ENCODE data around the gene MXRA8. TPM values are rescaled to one million over a fixed set of nuclear protein-coding genes. Genes with fewer than 3 reads are reported as not detected.
A peak's percentile ranks its signal among the peaks of the same experiment; 100 is the strongest.
"Not testable (repeated sequence)": the region's sequence is repeated elsewhere in the genome, so short reads cannot be mapped to it uniquely, and the experiment has no call there.

Gene MXRA8
- polyA plus RNA-seq, 3 donors: 193 to 231 (median 215) TPM

- DNase-seq: peak; percentile 92
These were observed 33.6 kb downstream of the MXRA8 start, which contains the start of the genes CPTP and INTS11 for GRCh38 chr1:1324524-1325287. Gene CPTP, plus strand, starts transcription at chr1:1324802. Its CDS starts 2,109 bp downstream, at chr1:1326911. Gene INTS11, minus strand, starts transcription at chr1:1324660. Its CDS starts 52 bp downstream, at chr1:1324608.

DNA sequence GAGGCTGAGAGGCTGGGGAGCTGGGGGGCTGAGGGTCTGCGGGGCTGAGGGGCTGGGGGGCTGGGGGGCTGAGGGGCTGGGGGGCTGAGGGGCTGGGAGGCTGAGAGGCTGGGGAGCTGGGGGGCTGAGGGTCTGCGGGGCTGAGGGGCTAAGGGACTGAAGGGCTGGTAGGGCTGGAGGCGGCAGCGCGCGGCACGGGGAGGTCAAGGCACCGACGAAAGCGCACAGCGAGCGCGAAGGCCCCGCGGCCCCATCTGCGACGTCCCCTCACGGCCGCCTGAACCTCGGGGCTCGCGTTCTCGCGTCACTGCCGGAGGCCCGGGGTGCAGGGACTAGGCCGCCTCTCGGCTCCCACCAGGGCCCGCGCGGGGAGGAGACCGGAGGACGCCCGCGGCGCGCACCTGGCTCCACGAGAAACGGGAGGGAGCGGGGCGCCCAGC lies 34.3 kb downstream of the MXRA8 start:
- DNase-seq: no peak

DNA sequence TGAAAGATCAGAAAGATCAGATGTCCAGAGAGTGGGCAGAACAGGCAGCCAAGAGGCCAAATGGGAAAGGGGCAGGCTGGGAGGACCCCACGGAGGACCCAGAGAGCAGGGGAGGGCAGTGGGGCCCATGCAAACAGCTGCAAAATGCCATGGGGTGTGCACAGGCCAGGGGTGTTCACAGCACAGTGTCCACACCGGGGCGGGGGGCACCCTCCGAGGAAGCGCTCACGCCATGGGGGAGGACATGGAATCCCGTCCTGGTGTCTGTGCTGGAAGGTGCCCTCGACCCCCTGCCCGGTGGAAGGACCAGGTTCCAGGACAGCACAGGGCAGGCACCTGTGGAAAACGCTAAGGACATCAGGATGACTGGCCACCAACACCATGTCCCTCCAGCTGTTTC lies 35.4 kb downstream of the MXRA8 start:
- no peak for DNase-seq

DNA sequence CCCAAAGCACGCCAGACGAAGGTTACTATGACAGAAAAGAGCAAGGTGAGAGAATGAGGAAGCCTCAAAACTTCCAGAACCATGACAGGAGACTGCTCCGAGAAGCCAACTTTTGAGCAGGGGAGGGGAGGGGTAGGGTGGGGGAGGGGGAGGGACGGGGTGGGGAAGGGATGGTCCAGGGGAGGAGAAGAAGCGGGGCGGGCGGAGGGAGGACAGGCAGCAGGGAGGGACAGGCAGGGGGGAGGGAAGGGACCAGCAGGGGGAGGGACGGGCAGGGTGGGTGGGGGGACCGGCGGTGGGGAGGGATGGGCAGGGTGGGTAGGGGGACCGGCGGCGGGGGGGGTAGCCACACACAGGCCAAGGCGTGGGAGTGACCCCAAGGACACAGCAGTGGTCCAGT lies 35.9 kb downstream of the MXRA8 start:
- DNase-seq: no peak

DNA sequence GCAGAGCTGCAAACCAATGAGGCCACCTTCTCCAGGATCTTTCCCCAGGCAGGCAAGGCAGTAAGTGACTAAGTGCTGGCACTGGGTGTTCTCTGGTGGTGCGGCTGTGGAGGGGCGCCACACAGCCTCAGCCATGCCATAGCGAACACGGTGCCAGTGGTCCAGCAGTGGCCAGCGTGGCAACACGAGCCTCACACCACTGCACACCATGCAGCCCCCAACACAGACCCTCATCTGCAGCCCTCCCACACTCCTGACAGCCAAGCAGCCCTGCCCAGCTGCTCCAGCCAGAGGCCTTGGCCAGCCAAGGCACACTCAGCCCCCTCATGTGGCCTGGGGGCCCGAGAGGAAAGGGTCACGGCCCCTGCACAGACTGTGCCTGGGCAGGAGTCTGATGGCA lies 36.9 kb downstream of the MXRA8 start:
- DNase-seq: no peak

DNA sequence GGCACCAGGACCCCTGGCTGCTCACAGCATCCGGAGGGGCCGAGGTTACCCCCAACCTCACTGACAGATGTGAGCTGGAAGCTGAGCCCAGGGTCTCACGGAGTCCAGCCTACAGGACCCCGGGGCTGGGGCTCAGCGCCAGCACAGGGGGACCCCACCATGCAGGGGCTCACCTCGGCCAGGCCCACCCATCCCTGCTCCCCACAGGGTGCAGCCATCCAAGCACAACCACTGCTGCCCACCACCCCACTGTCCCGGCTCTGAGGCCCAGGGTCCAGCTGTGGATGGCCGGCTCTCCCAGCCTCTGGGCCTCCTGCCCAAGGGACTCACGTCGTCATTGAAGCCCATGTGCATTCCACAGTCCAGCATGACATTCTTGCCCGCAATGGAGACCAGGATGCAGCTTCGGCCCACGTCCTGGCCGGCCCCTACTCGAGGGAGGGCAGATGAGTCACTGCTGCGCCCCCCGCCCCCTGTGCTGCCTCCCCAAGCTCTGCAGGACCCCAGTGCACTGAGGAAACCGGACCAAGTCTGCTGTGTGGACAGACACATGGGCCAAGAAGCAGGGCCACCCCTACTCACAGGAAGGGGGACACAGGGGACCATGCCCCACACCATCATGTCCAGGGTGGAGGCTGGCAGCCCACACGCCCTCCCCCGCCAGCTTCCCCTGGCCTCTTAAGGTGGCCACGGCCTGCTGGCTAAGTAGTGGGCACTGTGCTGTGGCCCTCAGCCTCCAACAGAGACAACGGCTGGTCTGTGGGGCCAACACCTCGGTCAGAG lies 37.5 kb downstream of the MXRA8 start:
- no peak for DNase-seq

DNA sequence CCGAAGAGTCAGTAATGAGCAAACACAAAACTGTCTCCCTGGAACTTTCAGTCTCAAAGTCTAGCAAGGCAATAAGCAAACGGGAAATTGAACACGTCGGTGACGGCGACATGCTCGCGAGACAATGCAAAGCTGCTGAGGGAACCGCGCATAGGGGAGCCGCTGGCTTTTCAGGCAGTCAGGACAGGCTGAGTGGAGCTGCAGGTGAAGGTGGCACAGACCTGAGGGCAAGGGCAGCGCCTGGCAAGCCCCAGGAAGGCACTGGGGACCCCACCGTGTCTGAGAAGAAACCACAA lies 38.8 kb downstream of the MXRA8 start:
- DNase-seq: no peak

GRCh38 chr1:1318777-1319645 lies 39.3 kb downstream of the MXRA8 start:
- DNase-seq: no peak

- DNase-seq: no peak
These were observed 40.2 kb downstream of the MXRA8 start for GRCh38 chr1:1318131-1318652.

- DNase-seq: no peak
These were observed 40.9 kb downstream of the MXRA8 start for GRCh38 chr1:1317420-1317819.

DNA sequence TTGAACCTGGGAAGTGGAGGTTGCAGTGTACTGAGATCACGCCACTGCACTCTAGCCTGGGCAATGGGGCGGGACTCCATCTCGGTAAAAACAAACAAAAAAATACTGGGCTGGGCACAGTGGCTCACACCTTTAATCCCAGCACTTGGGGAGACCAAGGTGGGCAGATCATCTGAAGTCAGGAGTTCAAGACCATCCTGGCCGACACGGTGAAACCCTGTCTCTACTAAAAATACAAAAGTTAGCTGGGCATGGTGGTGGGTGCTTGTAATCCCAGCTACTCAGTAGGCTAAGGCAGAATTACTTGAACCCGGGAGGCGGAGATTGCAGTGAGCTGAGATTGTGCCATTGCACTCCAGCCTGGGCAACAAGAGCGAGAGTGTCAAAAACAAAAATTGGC lies 42.2 kb downstream of the MXRA8 start:
- not testable (repeated sequence) for DNase-seq

- DNase-seq: no peak
These were observed 42.9 kb downstream of the MXRA8 start for GRCh38 chr1:1315435-1315954.

- no peak for DNase-seq
These were observed 43.5 kb downstream of the MXRA8 start for GRCh38 chr1:1314678-1315335.

- no peak for DNase-seq
These were observed 44.1 kb downstream of the MXRA8 start for GRCh38 chr1:1314237-1314586.

GRCh38 chr1:1313500-1314236 lies 44.7 kb downstream of the MXRA8 start:
- no peak for DNase-seq

- DNase-seq: no peak
These were observed 45.7 kb downstream of the MXRA8 start for GRCh38 chr1:1312450-1313314.

- DNase-seq: no peak
These were observed 46.9 kb downstream of the MXRA8 start for GRCh38 chr1:1311107-1312104.

DNA sequence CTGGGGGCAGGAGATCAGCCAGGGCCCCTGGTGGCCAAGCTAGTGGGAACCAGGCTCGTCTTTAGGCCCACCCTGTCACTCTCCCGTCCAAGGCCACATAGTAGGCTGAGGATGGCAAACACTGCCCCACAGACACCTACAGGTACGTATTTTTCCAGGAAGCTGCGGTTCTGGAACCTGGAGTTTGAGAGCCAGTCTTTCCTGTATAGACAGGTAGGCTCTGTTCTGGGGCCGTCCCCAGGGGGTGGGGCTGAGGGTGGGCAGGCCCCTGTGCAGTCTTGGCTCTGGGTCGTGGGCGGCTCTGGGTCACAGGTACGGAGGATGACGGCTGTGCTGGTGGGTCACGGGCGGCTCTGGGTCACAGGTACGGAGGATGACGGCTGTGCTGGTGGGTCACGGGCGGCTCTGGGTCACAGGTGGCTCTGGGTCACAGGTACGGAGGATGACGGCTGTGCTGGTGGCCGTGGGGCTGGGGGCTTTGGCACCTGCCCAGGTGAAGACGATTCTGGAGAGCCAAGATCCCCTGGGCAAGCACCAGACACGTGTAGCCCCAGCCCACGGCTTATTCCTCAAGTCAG lies 47.8 kb downstream of the MXRA8 start:
- no peak for DNase-seq
